Panc1 (cell line): Measurements from ENCODE around the gene HSD17B10.

ENCODE experiments used
- POLR2AphosphoS5 ChIP-seq: IDR thresholded peaks from 2 replicates; pipeline ENCODE4 v1.6.1; 2012; ENCODE audit warnings: mild to moderate bottlenecking, low read depth, low read length, moderate library complexity
- SIN3A ChIP-seq: IDR thresholded peaks from 2 replicates; pipeline ENCODE4 v1.6.1; 2012; ENCODE audit warnings: low read depth, mild to moderate bottlenecking, low read length, moderate library complexity, borderline replicate concordance; ENCODE audit not compliant: insufficient read depth
- TCF7L2 ChIP-seq: IDR thresholded peaks from 2 replicates; pipeline ENCODE4 v1.6.1; 2011; ENCODE audit warnings: mild to moderate bottlenecking, low read depth, low read length, inconsistent platforms
- TF ChIP-seq, protein P1 (sequence below): fragments of 450-650 bp; IDR thresholded peaks from 2 replicates; pipeline ENCODE4 v1.5.1; 2017; ENCODE audit warnings: mild to moderate bottlenecking
- TF ChIP-seq, protein P2 (sequence below), 2 experiments: IDR thresholded peaks; 2 replicates each; pipeline ENCODE4 v1.6.1; 2011 to 2012; ENCODE audit warnings: low read depth in 2 of 2, control low read depth in 1 of 2, low read length in 1 of 2, mild to moderate bottlenecking in 1 of 2, moderate library complexity in 1 of 2; ENCODE audit not compliant: insufficient read depth in 1 of 2

DNA sequence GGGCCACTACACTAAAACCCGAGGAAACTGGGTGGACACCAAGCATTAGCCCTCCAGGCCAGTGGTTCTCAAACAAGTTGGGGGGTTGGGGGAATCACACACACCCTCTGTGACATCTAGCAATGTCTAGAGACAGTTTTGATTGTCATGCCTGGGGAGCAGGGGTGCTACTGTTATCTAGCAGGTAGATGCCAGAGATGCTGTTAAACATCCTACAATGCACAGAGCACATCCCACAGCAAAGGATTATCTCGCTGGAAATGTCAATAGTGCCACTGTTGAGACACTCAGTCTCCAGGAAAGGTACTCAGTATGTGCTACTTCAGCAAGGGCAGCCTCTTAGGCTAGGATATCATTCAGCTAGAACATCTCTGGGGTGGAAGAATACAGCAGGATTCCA lies 13.0 kb downstream of the HSD17B10 start:
- TF ChIP-seq, protein P1, sequence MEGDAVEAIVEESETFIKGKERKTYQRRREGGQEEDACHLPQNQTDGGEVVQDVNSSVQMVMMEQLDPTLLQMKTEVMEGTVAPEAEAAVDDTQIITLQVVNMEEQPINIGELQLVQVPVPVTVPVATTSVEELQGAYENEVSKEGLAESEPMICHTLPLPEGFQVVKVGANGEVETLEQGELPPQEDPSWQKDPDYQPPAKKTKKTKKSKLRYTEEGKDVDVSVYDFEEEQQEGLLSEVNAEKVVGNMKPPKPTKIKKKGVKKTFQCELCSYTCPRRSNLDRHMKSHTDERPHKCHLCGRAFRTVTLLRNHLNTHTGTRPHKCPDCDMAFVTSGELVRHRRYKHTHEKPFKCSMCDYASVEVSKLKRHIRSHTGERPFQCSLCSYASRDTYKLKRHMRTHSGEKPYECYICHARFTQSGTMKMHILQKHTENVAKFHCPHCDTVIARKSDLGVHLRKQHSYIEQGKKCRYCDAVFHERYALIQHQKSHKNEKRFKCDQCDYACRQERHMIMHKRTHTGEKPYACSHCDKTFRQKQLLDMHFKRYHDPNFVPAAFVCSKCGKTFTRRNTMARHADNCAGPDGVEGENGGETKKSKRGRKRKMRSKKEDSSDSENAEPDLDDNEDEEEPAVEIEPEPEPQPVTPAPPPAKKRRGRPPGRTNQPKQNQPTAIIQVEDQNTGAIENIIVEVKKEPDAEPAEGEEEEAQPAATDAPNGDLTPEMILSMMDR, result no peak
- TF ChIP-seq, protein P2, sequence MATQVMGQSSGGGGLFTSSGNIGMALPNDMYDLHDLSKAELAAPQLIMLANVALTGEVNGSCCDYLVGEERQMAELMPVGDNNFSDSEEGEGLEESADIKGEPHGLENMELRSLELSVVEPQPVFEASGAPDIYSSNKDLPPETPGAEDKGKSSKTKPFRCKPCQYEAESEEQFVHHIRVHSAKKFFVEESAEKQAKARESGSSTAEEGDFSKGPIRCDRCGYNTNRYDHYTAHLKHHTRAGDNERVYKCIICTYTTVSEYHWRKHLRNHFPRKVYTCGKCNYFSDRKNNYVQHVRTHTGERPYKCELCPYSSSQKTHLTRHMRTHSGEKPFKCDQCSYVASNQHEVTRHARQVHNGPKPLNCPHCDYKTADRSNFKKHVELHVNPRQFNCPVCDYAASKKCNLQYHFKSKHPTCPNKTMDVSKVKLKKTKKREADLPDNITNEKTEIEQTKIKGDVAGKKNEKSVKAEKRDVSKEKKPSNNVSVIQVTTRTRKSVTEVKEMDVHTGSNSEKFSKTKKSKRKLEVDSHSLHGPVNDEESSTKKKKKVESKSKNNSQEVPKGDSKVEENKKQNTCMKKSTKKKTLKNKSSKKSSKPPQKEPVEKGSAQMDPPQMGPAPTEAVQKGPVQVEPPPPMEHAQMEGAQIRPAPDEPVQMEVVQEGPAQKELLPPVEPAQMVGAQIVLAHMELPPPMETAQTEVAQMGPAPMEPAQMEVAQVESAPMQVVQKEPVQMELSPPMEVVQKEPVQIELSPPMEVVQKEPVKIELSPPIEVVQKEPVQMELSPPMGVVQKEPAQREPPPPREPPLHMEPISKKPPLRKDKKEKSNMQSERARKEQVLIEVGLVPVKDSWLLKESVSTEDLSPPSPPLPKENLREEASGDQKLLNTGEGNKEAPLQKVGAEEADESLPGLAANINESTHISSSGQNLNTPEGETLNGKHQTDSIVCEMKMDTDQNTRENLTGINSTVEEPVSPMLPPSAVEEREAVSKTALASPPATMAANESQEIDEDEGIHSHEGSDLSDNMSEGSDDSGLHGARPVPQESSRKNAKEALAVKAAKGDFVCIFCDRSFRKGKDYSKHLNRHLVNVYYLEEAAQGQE (IDR thresholded peaks at IDR 0.05; ENCODE audit: insufficient read depth in 1 of 2, low read depth in 2 of 2, low read length in 1 of 2), result no peak
- TF ChIP-seq POLR2AphosphoS5, result no peak
- TF ChIP-seq SIN3A, result no peak
- no peak for TF ChIP-seq TCF7L2
